ENCODE data around the gene MYH7B. TPM values are rescaled to one million over a fixed set of nuclear protein-coding genes. Genes with fewer than 3 reads are reported as not detected.

MYH7B gene
- total RNA-seq, 2 donors from 2014 or later, result 0.14 to 0.27 TPM

DNA sequence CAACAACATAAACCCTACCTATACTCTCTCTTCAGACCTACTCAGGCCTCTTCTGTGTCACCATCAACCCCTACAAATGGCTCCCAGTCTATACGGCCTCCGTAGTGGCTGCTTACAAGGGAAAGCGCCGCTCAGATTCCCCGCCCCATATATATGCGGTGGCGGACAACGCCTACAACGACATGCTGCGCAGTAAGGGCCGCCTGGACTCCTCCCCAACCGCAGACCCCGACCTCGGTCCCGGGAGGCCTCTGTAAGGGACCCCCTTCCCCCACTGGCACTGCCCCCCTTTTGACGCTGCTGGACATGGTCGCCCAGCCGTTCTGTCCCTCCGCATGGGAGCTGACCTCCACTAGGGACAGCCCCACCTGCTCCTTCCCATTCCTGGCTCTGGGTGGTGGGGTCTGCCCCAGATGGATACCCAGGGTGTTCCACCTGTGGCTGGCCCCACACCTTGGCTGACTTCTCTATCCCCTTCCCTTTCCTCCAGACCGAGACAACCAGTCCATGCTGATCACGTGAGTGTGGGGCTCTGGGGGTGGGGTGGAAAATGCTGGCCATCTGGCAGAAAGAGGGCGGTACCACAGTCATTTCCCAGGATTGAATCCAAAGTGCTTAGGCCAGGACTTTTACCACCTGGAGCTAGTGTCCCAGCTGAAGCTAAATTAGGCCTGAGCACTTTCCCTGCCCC, 25.0 kb downstream of the MYH7B start:
- ATAC-seq (ENCODE audit: insufficient number of reproducible peaks, low FRiP score, low read depth) (no peak), DNase-seq (ENCODE audit: low spot score) (no peak)
- Histone ChIP-seq H3K4me1 (ENCODE audit: control insufficient read depth in 1 of 2, low read depth in 2 of 2) (peaks cover 0 to 2% of the 10 kb centered on the region in 2 donors), H3K9me3 (no peaks in the 10 kb centered on the region), H3K27me3 (replicated peaks; ENCODE audit: insufficient read depth) (peaks cover 5% of the 10 kb centered on the region), H3K36me3 (no peaks in the 10 kb centered on the region), H3K27ac (no peak overlapping the region), H3K4me3 (no peak overlapping the region)
- TF ChIP-seq CTCF (IDR thresholded peaks at IDR 0.05), result no peak

DNA sequence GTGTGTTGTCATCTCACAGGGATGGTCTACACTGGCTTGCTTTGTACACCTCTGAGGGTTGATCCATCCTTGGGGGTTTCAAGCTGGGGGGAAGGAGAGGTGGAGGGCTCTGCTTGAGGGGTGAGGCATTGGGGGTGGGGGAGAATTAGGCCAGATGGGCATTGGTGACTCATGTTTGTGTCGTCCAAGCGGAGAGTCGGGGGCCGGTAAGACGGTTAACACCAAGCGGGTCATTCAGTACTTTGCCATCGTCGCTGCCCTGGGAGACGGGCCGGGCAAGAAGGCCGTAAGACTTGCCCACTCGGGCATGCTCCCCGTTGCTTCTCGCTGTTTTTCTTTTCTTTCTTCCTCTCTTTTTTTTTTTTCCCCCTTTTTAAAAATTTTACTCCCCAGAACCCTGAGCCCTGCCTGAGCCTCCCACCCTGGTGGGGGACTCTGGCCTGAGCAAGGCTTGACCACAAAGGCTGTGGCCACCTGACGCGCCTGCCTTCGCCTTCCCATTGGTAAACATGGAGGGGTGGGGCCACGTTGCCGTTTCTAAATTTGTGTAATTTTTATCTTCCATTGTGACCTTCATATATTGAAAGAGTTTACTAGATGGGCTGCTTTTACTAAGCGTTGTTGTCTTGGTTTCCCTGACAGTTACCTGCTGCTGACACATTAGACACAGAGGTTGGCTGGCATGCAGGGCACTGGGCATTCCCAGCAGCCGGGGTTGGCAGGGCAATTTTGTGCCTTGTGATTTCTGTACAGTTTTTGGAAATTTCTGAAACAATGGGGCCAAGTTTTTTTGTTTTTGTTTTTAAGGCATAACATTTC, 26.8 kb downstream of the MYH7B start:
- Histone ChIP-seq H3K27ac (no peak overlapping the region), H3K9me3 (no peaks in the 10 kb centered on the region), H3K4me1 (ENCODE audit: control insufficient read depth in 1 of 2, low read depth in 2 of 2) (peaks cover 0 to 2% of the 10 kb centered on the region in 2 donors), H3K27me3 (replicated peaks; ENCODE audit: insufficient read depth) (peaks cover 5% of the 10 kb centered on the region), H3K36me3 (no peaks in the 10 kb centered on the region), H3K4me3 (no peak overlapping the region)
- no peak for TF ChIP-seq CTCF (IDR thresholded peaks at IDR 0.05)
- ATAC-seq (ENCODE audit: insufficient number of reproducible peaks, low FRiP score, low read depth) (no peak), DNase-seq (ENCODE audit: low spot score) (no peak)

DNA sequence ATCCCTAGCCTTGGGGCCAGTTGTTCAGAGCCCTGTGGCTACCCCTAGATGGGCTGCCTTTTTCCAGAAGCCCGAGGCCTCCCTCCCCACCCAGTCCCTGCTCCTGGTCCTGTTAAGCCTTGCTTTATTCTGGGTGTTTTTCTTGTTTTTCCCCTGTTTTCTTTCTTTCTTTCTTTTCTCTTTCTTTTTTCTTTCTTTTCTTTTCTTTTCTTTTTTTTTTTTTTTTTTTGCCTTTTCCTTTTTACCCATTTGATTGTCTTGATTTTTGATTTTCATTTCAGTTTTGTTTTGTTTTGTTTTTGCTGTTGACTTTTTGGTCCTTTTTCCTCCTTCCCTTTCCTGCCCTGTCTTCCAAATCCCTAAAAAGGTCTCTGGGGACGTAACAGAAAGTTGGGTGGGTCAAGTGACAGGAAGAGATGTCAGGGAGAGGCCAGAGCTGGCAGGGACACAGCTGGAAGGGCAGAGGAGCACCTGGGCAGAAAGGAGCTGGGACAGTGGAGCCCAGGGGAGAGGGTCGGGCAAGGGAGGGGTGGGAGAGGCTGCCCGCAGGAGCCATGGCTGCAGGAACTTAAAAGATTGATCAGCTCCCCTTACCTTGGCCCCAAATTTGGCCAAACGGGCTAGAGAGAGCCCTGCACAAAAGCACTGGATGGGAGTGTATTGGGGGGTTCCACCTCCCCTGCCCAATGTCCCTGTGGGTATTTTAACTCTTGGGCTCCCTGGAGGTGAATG, 27.6 kb downstream of the MYH7B start:
- Histone ChIP-seq H3K36me3 (no peaks in the 10 kb centered on the region), H3K27me3 (replicated peaks; ENCODE audit: insufficient read depth) (peaks cover 5% of the 10 kb centered on the region)
- TF ChIP-seq CTCF (IDR thresholded peaks at IDR 0.05), result no peak

DNA sequence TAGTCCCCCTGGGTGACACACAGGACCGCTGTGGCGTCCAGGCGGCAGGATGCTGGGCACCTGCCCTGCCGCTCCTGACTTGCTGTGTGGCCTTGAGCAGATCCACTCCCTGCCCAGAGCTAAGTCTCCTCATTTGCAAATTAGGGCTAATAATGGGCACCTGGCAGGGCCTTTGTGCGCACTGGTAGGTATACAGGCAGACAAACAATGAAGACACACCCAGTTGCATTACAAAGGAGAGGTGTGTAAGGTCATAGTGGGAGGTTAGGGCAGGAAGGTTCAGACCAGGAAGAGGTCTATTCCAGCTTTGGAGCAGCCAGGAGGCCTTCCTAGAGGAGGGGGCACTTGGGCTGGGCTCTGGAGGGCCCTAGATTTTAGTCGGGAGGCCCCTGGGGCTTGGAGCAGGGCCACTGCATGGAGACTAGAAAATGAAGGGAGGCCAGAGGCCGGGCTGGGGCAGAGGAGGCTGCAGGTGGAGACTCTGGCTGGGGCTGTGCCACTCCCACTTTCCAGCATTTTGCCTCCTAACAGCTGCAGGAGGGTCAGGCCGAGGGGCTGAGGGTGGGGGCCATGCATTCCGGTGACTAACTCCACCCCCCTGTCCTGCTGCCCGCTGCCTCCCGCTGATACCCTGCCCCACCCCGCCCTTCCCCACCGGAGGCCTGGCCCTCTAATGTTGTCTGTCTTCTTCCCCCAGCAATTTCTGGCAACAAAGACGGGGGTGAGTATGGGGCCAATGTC, 28.5 kb downstream of the MYH7B start:
- no peak for DNase-seq (ENCODE audit: low spot score)
- H3K9me3 ChIP-seq, result no peaks in the 10 kb centered on the region
- no peak for TF ChIP-seq CTCF (IDR thresholded peaks at IDR 0.05)
- ATAC-seq (ENCODE audit: insufficient number of reproducible peaks, low FRiP score, low read depth), result no peak
- H3K4me1 ChIP-seq (ENCODE audit: control insufficient read depth in 1 of 2, low read depth in 2 of 2), result peaks cover 0 to 2% of the 10 kb centered on the region in 2 donors
- H3K4me3 ChIP-seq, result no peak overlapping the region
- peaks cover 5% of the 10 kb centered on the region for H3K27me3 ChIP-seq (replicated peaks; ENCODE audit: insufficient read depth)
- no peak overlapping the region for H3K27ac ChIP-seq
- no peaks in the 10 kb centered on the region for H3K36me3 ChIP-seq

More for the DNA sequence above, 27.6 kb downstream of the MYH7B start:
- Histone ChIP-seq H3K27ac (no peak overlapping the region), H3K4me3 (no peak overlapping the region), H3K9me3 (no peaks in the 10 kb centered on the region), H3K4me1 (ENCODE audit: control insufficient read depth in 1 of 2, low read depth in 2 of 2) (peaks cover 0 to 2% of the 10 kb centered on the region in 2 donors)
- DNase-seq (ENCODE audit: low spot score), result no peak
- no peak for ATAC-seq (ENCODE audit: insufficient number of reproducible peaks, low FRiP score, low read depth)
